Measurements from ENCODE around the gene TLNRD1. TPM values are rescaled to one million over a fixed set of nuclear protein-coding genes. Genes with fewer than 3 reads are reported as not detected.

TLNRD1 gene
- total RNA-seq, 6 donors from 2014 or later: 23.0 to 55.7 (median 36.0) TPM

- no peaks in the 10 kb centered on the region for H3K27me3 ChIP-seq
- no peaks in the 10 kb centered on the region for H3K9me3 ChIP-seq
- H3K4me1 ChIP-seq: peaks cover 42 to 64% (median 49%) of the 10 kb centered on the region in 4 donors
- WGBS, 2 donors: 63 to 70% methylated on average over 8 of the region's 8 CpGs
- peak overlapping the region in 1 of 4 donors; percentile 93 for H3K27ac ChIP-seq
- no peak for ATAC-seq (ENCODE audit: low FRiP score in 2 of 2)
- DNase-seq: no peak
- TF ChIP-seq EP300 (IDR thresholded peaks at IDR 0.05): no peak
- no peaks in the 10 kb centered on the region for H3K36me3 ChIP-seq
- peak overlapping the region; percentile 65 to 77 (median 70) for H3K4me3 ChIP-seq
Measured at GRCh38 chr15:80988148-80988796, 12.5 kb upstream of the TLNRD1 start.

- H3K27ac ChIP-seq: peak overlapping the region; percentile 83 to 96 (median 92)
- no peaks in the 10 kb centered on the region for H3K27me3 ChIP-seq
- H3K4me3 ChIP-seq: peak overlapping the region; percentile 65 to 77 (median 70)
- no peak for DNase-seq
- no peaks in the 10 kb centered on the region for H3K9me3 ChIP-seq
- H3K36me3 ChIP-seq: no peaks in the 10 kb centered on the region
- TF ChIP-seq POLR2A (IDR thresholded peaks at IDR 0.05): no peak
- no peak for TF ChIP-seq POLR2AphosphoS5 (IDR thresholded peaks at IDR 0.05)
- TF ChIP-seq EP300 (IDR thresholded peaks at IDR 0.05): no peak
- no peak for TF ChIP-seq CTCF (IDR thresholded peaks at IDR 0.05)
- peak in 1 of 2 donors; percentile 9 for ATAC-seq (ENCODE audit: low FRiP score in 2 of 2)
- WGBS, 2 donors: 0 to 1% methylated on average over 7 of the region's 7 CpGs
- H3K4me1 ChIP-seq: peaks cover 42 to 62% (median 48%) of the 10 kb centered on the region in 4 donors
Measured at GRCh38 chr15:80989081-80989517, 11.6 kb upstream of the TLNRD1 start.

- Histone ChIP-seq H3K4me1 (peaks cover 40 to 62% (median 45%) of the 10 kb centered on the region in 4 donors), H3K27me3 (no peaks in the 10 kb centered on the region), H3K9me3 (no peaks in the 10 kb centered on the region), H3K36me3 (no peaks in the 10 kb centered on the region), H3K4me3 (peak within 1 kb of the TSS; percentile 65 to 77 (median 70)), H3K27ac (peak within 1 kb of the TSS; percentile 83 to 96 (median 92))
- DNase-seq (peak; percentile 98 to 100), ATAC-seq (ENCODE audit: low FRiP score in 2 of 2) (peak; percentile 98 to 100)
- WGBS, 2 donors: 1% methylated on average over 22 to 45 of the region's 63 CpGs
- TF ChIP-seq CTCF (IDR thresholded peaks at IDR 0.05): no peak
- TF ChIP-seq POLR2AphosphoS5 (IDR thresholded peaks at IDR 0.05): peak; percentile 83 to 94
- peak in 3 of 4 donors; percentile 84 to 94 (median 84) for TF ChIP-seq POLR2A (IDR thresholded peaks at IDR 0.05)
Measured at GRCh38 chr15:80989518-80990478, 10.9 kb upstream of the TLNRD1 start, which contains the start of gene MESD. MESD (minus strand) TSS chr15:80989819; CDS start chr15:80989791, 28 bp downstream.

GRCh38 chr15:80990955-80991354, 9.8 kb upstream of the TLNRD1 start:
- 96 to 100% methylated on average over 1 of the region's 1 CpG for WGBS, 2 donors
- H3K4me1 ChIP-seq: peaks cover 33 to 55% (median 37%) of the 10 kb centered on the region in 4 donors
- H3K4me3 ChIP-seq: no peak overlapping the region
- no peaks in the 10 kb centered on the region for H3K27me3 ChIP-seq
- H3K27ac ChIP-seq: peak overlapping the region; percentile 40 to 96 (median 88)
- DNase-seq (no peak), ATAC-seq (ENCODE audit: low FRiP score in 2 of 2) (no peak)
- no peaks in the 10 kb centered on the region for H3K36me3 ChIP-seq
- no peaks in the 10 kb centered on the region for H3K9me3 ChIP-seq
- TF ChIP-seq CTCF (IDR thresholded peaks at IDR 0.05) (no peak), POLR2AphosphoS5 (IDR thresholded peaks at IDR 0.05) (no peak), EP300 (IDR thresholded peaks at IDR 0.05) (no peak), POLR2A (IDR thresholded peaks at IDR 0.05) (no peak)

- no peaks in the 10 kb centered on the region for H3K27me3 ChIP-seq
- DNase-seq: peak in 1 of 2 donors; percentile 46
- peaks cover 32 to 50% (median 35%) of the 10 kb centered on the region in 4 donors for H3K4me1 ChIP-seq
- H3K27ac ChIP-seq: peak overlapping the region; percentile 40 to 96 (median 88)
- ATAC-seq (ENCODE audit: low FRiP score in 2 of 2): peak in 1 of 2 donors; percentile 74
- H3K36me3 ChIP-seq: no peaks in the 10 kb centered on the region
- WGBS, 2 donors: 55 to 67% methylated on average over 5 of the region's 5 CpGs
- H3K4me3 ChIP-seq: no peak overlapping the region
- TF ChIP-seq CTCF (IDR thresholded peaks at IDR 0.05): no peak
- peak in 1 of 4 donors; percentile 26 for TF ChIP-seq EP300 (IDR thresholded peaks at IDR 0.05)
- peak in 1 of 2 donors; percentile 36 for TF ChIP-seq POLR2AphosphoS5 (IDR thresholded peaks at IDR 0.05)
- no peaks in the 10 kb centered on the region for H3K9me3 ChIP-seq
Measured at GRCh38 chr15:80991421-80991820, 9.3 kb upstream of the TLNRD1 start.

Measured in upper lobe of left lung (tissue), 6 donors.